HG03159 (cell line): ENCODE results near the gene SLC35A3.
A peak's percentile ranks its signal among the peaks of the same experiment; 100 is the strongest.

Experiments used
- ATAC-seq: cut with Tn5 transposase; IDR thresholded peaks from one replicate; pipeline ENCODE4 v1.9.1; 2021; ENCODE audit warnings: mild to moderate bottlenecking, moderate library complexity; ENCODE audit not compliant: unreplicated experiment

The SLC35A3 gene

DNA sequence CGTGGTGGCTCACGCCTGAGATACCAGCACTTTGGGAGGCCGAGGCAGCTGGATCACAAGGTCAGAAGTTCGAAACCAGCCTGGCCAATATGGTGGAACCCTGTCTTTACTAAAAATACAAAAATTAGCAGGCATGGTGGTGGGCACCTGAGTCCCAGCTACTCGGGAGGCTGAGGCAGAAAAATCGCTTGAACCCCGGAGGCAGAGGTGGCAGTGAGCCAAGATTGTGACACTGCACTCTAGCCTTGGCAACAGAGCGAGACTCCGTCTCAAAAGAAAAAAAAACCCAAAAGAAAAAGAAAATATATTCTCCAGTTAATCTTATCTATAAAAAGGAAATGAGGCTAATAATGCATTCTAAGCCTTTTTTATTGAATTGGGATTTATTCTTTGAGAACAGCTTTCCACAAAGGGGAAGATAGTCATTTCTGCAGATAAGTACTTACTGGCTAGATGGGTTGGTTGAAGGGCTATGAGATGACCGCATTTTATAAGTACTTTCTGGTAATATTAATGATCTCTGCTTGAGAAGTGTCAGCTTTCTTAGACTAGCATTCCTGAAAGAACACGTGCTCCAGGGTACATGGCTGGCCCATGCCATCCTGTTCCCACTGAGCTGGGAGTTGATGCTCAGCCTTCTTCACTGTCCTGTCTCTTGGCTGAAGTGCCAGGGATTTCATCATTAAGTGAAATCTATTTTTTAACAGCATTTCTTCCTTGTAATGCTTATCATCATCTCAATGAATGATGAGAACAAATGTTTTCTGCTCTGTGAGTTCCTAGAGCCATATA, 105.0 kb downstream of the SLC35A3 start:
- no peak for ATAC-seq

DNA sequence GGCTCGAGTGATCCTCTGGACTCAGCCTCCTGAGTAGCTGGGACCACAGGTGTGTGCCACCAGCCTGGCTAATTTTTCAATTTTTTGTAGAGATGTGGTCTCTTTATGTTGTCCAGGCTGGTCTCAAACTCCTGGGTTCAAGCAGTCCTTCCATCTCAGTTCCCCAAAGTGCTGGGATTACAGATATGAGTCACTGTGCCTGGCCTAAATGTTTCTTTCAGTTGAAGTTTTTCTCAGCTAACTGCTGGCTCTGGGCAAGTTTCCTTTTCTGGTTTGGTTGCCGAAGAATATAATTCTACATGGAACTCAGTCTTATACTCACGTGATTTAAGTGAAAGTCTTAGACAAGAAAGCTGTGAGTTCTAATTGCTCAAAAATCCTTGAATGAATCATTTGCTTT, 106.0 kb downstream of the SLC35A3 start:
- peak; percentile 48 for ATAC-seq

DNA sequence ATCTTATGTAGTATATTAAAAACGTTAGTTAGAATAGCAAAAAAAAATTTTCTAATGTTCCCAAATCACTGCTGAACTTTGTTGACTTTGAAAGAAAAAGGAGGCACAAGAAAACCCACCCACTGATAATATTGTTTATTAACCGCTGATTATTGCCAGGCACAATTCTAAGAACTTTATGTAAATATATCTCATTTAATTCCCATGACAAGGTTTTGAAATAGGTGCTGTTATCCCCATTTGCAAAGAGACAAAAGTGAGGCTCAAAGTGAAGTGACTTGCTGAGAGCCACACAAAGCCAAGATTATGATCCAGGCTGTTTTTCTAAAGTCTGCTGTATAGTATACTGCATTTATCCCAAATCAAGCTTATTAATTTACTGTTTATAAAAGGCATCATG, 106.5 kb downstream of the SLC35A3 start:
- no peak for ATAC-seq

DNA sequence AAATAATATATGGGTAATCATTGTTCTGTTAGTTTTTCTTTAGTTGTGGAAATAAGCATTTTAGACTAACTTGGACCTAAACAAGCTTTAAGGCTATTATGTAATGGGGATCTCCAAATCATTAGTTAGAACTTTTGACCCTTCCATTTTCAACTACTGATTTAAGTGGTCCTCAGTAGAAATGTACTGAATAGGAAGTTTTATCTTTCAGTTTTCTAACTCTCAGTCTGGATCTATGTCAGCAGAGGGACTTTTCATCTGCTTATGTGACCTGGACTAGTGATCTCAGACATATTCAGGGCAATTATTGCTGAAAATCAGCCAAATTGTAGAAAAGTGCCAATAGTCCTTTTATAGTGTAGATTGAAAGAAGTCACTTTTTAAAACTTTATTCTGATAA, 106.9 kb downstream of the SLC35A3 start:
- peak; percentile 56 for ATAC-seq

DNA sequence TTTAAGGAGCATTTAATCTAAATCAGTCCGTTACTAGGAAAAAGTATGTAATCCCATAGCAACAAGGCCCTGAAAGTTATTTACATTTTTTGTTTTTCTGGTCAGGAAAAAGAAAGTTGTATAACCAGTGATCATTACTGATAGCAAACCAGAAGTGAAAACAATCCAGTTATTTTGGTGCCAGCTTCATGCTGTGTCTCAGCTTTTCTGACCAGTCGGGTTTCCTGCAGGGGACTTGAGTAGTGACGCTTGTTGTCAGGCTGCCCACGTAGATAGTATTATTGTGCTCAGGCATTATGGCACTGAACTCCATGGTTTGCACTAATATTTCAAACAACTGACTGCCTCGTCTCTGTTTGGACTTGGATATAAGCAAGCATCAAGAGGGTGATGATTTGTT, 107.7 kb downstream of the SLC35A3 start:
- peak; percentile 43 for ATAC-seq

DNA sequence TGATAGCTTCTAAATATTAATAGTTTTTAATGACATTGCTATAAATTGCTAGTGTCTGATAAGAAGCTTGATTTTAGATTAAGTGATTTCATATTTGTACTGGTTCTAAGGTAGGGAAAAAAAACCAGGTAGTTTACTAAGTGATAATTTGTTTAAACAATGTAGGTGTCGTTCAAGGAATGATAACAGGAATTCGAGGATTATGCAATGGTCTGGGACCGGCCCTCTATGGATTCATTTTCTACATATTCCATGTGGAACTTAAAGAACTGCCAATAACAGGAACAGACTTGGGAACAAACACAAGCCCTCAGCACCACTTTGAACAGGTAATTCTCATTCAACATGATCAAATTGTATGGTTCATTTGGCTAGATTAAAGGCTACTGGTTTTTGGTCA, 110.5 kb downstream of the SLC35A3 start:
- no peak for ATAC-seq
